GM15510 (cell line): Measurements from ENCODE around the gene PDHX.

Experiments
- POLR2A ChIP-seq: IDR thresholded peaks from 3 replicates; pipeline ENCODE4 v1.6.1; 2011; ENCODE audit warnings: borderline replicate concordance; ENCODE audit not compliant: insufficient read length; ENCODE audit errors: extremely low read depth

Gene PDHX

DNA sequence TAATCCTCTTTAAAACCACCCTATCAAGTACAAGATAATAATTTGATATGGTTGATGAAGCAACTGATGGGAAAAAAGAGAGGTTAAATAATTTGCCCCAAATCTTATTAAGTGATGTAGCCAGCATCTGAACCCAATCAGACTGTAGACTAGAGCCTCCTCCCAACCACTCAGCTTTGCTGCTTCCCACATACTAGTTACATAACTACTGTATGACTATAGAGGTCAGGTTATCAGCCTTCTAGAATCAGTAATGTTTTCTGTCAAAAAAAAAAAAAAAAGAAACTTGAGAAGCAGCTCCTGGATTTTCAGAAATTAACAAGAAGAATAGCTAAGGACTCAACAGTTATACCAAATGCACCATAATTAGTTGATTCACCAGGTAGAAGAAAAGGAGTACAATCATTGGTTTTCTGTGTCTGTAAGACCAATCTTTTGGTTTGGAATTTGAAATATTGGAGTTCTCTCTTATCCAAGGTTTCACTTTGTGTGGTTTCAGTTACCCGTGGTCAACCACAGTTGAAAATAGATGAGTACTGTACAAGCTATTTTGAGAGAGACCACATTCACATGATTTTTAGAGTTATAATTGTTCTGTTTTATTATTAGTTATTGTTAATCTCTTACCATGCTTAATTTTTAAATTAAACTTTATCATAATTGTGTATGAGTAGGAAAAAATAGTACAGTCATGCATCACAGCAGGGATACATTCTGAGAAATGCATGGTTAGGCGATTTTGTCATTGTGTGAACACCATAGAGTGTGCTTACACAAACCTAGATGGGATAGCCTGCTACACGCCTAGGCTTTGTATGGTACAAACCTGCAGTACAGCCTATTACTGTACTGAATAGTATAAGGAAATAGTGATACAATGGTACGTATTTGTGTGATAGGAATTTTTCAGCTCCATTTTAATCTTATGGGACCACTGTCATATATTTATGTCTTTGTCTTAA is 72.2 kb downstream of the PDHX start:
- TF ChIP-seq POLR2A, result no peak

DNA sequence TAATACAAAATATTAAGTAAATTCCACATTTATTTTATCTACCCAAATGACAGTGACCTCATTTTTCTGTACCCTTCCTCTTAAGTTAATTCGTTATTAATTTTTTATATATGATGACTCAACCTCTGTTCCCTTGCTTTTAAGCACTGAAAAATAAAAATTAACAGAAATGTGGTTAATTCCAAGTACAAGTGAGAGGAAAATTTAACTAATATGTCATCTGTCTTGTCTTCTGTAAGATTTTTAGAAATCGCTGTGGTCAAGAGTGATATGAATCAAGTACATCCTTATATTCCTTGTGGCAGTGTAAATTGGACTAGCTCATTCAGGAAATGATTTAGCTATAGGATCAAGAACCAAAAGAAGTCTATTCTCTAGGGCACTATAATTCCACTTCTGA is 74.5 kb downstream of the PDHX start:
- TF ChIP-seq POLR2A, result no peak

DNA sequence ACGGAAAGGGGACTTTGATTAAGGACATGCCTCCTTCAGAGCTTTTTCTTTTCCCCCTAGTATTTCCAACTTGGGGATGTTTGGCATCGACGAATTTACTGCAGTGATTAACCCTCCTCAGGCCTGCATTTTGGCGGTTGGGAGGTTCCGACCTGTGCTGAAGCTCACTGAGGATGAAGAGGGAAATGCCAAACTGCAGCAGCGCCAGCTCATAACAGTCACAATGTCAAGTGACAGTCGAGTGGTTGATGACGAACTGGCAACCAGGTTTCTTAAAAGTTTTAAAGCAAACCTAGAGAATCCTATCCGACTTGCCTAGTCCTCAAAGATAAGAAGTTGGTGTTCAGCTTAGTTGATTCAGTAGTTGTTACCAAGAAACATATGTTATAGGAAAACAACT is 78.4 kb downstream of the PDHX start:
- no peak for TF ChIP-seq POLR2A

DNA sequence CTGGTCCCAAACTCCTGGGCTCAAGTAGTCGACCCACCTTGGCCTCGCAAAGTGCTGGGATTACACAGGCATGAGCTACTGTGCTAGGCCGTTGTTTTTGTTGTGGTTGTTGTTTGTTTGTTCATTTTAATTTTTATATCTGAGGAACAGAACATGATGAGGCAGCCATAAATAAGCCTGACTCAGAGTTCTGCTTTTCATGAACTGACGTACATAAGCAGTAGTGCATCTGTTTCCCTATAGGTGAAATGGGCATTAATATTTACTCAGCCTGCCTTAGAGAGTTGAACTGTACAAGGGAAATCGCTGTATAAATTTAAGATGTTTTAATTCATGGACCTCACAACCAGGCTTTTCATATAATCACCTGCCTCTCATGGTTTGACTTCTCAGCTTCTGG is 80.5 kb downstream of the PDHX start:
- no peak for TF ChIP-seq POLR2A

DNA sequence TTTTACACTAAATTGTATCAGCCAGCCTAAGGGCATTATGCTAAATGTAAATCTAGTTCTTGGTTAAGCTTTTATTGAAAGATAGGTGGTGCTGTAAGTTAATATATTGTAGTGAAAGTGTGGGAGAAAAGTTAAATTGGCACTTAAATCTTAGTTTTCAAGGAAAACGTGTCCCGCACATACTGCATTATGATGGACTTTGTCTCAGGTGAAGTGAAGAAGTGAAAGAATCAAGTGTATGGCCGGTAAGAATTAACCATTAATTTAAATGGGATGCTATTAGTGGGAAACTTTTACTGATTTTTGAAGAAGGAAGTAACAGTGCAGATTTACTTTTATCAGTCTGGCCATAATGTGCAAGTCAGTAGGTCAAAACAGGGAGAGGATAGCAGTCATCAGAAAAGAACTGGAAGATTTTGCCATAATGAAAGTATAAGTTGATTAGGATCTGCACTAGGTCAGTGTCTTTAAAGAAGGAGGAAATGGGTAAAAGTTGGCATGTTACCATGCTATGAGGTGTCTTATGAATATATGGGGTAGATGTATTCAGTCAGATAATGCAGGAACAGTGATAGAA is 81.6 kb downstream of the PDHX start:
- TF ChIP-seq POLR2A, result no peak

DNA sequence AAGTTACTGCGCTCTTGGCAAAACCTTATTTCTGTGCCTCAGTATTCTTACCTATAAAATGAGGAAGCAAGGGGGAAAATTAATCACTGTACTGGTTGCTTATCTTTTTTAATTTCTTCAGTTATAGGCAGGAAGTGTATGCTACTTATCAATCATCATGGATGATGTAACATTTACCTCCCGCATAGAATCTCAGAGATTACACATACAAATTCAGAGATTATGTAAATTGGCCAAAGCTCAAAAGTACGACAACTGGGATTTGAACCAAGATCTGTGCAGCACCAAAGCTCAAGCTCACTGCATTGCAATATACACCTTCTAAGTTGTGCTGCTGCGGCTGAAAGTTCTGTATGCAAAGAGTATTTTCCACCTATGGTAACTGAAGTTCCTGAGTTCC is 83.0 kb downstream of the PDHX start:
- no peak for TF ChIP-seq POLR2A

DNA sequence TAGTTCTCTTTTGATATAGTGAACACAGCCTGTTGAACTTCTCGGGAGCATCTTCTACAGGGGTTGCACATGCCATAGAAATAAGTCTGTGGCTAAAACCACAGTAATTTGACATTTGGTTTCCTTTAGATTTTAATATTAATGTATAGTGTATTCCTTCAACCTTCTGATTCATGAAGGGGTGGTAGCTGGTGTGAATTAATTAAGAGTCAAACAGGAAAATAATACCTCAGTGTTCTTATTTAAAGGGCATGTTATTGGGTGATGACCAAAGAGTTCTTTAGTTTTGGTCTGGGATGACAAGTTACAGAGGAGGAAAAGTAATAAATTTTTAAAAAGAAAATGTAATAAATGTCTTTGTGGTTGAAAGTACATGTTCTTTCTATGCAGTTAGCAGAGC is 86.8 kb downstream of the PDHX start:
- TF ChIP-seq POLR2A, result no peak

DNA sequence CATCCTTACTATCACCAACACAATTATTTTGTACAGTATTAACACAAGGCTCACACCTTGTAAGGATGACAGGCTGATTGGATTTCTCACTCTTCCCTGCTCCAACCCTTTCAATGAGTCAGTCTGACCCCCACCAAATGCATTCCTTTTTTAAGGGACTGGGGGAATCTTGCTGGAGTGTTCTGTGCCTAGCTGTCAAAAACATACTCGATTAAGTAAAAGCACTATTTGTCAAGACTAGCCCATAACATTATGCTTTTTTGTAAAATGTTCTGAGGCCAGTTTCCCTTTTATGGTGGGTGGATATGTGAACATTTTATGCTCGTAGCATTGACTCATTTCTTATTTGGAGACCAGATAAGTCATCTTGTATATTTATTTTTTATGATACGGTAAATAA is 87.2 kb downstream of the PDHX start:
- no peak for TF ChIP-seq POLR2A

DNA sequence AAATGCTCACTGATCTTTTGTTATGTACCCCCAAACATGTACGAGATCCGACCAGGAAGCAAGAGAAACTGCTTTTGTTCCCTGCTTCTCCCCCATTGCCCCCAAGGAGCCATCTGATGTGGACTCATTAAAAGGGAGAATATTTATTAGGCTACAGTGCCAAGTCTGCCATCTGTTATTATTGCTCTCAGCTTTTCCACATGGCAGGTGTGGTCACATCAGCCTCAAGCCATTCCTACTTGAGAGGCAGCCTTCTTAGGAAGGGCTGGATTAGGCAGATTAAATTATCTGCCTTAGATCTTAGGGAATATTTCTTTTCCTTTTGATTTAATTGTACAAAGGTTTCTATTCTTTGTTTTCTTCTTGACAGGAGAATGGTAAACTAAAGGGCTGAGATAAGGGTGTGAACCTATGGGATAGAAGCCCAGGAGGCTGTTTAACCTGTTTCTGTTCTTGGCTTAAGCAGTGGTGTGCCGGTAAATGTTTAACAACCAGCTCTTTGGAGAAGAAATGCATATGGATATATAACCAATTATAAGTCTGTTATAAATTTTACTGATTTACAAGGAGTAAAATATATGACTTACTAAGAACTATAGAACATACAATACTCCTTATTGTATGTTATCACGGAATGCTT is 88.8 kb downstream of the PDHX start:
- no peak for TF ChIP-seq POLR2A

DNA sequence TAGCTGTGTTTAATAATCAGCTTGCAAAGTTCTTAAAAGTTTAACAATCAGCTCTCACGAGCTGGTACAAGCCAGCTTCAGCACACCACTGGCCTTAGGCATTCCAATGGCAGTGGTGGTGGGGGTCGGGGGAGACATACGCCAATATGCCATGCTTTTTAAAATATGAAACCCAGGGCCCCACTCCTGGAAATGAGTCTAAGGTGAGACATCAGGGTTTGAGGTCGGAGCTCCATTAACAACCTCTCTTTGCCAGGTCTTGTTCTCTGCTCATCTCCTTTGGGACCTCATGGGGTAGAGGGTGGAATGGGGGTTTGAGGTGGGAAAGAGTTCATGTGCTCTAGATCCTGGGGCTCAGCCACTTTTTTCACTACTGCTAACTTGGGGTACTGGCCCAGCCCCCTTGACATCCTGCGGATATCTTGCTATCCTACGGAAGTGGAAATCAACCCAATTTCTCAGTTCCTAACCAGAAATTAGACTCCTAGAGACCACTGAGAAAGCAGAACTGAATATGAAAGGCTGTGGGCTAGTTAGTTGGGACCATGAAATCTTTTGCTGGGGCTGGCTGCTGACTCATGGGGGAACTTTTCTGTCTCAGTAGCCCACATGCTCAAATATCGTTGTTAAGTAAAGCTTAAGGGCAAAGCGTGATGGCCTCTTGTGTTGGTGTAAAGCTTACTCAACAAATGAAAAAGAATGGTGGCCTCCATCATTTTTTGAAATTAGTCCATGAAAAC is 90.1 kb downstream of the PDHX start:
- TF ChIP-seq POLR2A, result no peak

DNA sequence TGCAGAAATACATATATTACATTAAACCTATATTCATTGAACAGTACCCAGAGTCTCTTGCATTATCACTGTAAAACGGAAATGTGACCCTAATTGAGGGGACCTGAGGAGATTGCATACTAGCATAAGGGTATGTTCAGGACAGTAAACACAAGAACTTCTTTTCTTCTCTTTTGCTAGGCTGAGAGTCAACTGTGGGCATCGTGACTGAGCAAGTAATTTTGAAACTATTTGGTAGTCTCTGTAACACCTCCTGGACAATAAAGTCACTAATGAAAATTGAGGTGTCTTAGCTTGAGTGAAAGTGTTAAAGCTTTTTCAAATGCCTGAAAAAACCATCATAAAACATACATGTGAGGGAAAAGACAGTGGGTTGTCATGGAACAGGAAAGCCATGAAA is 90.9 kb downstream of the PDHX start:
- no peak for TF ChIP-seq POLR2A

DNA sequence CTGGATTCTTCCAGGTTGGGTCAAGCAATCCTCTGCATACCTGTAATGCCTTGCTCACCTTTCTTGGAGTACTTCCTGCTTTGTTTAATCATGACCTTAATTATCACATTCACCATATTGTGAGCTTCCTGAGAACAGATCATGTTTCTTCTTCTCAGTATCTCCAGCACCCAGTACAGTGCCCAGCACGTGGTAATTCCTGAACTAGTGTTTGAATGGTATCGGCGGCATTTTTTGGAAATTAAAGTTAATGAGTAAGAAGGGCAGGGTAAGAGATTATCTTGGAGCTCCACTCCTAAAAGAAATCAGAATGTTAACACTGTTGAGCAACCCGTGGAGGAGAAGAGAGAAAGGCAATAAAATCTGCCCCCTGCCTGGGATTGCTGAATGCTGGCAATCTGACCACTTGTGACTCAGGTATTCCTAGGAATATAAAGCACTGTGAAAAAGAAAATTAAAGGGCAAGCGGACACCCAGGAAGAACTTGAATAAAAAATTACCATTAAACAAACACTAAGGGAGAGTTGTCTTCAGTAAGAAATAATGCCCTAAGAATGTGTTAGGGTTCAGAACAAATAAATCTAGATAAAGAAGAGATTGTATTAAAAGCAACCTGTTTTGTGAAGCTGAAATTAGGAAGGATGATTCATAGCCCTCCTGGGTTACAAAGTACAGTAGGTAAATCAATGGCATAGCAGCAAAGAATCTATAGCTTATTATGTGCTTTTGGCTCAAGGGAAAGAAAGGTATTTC is 92.9 kb downstream of the PDHX start:
- no peak for TF ChIP-seq POLR2A

DNA sequence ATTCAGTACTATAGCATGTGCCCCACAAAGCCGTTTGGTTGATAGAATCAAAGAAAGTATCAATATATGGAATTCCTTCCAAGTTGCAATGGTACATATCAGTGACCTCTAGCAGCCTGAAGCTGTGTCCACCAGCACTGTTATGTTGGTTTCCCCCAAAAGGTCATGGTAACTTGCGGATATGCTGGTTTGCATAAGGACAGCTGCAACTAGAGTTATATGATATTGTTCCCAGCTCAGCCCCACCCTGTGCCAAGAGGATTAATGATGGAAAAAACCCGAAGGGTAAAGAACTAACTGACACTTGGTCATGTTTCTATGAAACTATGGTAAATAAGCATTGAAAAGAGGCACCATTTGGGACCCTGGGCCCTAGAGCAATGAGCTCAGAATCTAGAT is 93.5 kb downstream of the PDHX start:
- no peak for TF ChIP-seq POLR2A

DNA sequence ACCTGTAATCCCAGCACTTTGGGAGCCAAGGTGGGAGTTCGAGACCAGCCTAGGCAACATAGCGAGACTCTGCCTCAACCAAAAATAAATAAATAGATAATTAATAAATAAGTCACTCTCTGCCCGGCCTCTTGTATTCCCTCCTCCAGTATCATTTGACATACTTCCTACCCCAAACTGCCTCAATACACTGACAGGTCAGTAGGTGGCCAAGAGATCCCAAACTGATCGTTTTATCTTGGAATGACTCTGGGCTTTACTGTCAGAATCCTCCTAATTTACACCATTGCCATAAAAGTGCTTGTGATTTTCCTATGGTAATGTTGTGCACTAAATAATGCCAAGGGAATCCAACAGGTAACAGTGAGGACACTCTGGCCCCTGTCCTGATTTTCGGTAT is 94.2 kb downstream of the PDHX start:
- TF ChIP-seq POLR2A, result no peak
